ENCODE results near the gene NCAPG.
"Not testable (repeated sequence)": the region's sequence is repeated elsewhere in the genome, so short reads cannot be mapped to it uniquely, and the experiment has no call there.

Gene NCAPG

DNA sequence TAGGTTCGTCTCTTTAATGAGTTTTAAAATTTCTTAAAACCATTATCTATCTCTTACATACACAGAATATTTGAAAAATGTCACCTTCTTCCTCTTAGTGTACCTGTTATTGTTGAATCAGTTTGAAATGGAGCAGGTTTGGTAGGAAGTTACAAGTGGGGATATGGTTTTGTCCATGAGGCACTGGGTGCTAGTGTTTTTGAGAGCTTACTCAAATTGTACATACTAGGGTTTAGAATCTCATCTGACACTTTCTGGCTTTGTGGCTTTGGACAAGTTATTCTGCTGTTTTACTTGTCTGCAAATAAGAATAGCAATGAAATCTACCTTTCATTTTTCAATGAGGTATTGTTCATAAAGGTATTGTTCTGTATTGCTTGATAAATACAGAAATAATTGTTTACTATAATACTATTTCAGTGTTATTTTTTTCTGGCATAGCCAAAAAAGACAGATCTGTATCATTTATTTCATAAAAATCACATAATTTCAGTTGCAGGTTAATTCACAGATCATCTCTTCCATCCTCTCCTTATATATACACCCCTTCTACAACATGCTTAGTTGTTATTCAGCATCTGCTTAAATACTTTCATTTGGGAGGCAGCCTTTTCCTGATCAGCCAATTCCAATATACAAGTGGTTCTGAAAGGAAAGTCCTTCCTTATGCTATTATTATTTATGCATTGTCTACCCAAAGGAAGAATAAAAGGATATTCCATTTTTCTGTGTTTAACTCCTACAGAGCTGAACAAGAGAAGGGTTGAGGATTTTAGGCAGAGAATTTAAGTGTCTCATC lies 13.3 kb downstream of the NCAPG start:
- no peak overlapping the region for H2AFZ ChIP-seq (ENCODE audit: low read length, unreplicated experiment)
- H3K4me1 ChIP-seq (ENCODE audit: control insufficient read depth, insufficient read depth, low read length, unreplicated experiment), result no peaks in the 10 kb centered on the region
- peaks cover 37% of the 10 kb centered on the region for H3K36me3 ChIP-seq (ENCODE audit: insufficient read depth, low read length)
- H3K27ac ChIP-seq (ENCODE audit: low read depth, low read length), result no peak overlapping the region
- no peak overlapping the region for H3K4me3 ChIP-seq (ENCODE audit: low read depth, low read length)
- peaks cover 42% of the 10 kb centered on the region for H3K79me2 ChIP-seq (ENCODE audit: control insufficient read depth, insufficient read depth, low read length, unreplicated experiment)
- H3K27me3 ChIP-seq (ENCODE audit: insufficient read depth, low read length), result no peaks in the 10 kb centered on the region

DNA sequence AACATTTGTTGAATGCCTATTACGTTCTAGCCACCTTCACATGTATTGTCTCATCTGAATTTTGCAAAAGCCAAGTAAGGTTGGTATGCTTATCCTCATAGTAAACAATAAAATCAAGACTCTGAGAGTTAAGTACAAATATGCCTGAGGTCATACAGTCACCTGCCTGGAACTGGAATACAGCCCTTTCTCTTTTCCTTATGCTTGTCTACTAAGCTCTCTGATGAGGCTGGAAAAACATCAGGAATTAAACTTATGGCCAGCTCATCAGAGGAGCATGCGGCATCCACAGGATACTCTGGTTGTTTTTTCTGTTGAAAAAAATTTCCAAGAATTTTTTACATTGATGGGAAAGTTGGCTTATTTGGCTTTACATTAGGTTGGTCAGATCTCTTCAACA lies 35.5 kb downstream of the NCAPG start:
- Histone ChIP-seq H3K79me2 (ENCODE audit: control insufficient read depth, insufficient read depth, low read length, unreplicated experiment) (no peaks in the 10 kb centered on the region), H3K27me3 (ENCODE audit: insufficient read depth, low read length) (no peaks in the 10 kb centered on the region), H3K4me3 (ENCODE audit: low read depth, low read length) (no peak overlapping the region), H3K4me1 (ENCODE audit: control insufficient read depth, insufficient read depth, low read length, unreplicated experiment) (no peaks in the 10 kb centered on the region), H3K36me3 (ENCODE audit: insufficient read depth, low read length) (peaks cover 58% of the 10 kb centered on the region), H3K27ac (ENCODE audit: low read depth, low read length) (no peak overlapping the region), H2AFZ (ENCODE audit: low read length, unreplicated experiment) (no peak overlapping the region)

DNA sequence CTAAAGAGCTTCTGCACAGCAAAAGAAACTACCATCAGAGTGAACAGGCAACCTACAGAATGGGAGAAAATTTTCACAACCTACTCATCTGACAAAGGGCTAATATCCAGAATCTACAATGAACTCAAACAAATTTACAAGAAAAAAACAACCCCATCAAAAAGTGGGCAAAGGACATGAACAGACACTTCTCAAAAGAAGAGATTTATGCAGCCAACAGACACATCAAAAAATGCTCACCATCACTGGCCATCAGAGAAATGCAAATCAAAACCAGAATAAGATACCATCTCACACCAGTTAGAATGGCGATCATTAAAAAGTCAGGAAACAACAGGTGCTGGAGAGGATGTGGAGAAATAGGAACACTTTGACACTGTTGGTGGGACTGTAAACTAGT lies 39.5 kb downstream of the NCAPG start:
- H3K27me3 ChIP-seq (ENCODE audit: insufficient read depth, low read length); H3K27ac ChIP-seq (ENCODE audit: low read depth, low read length); H3K4me1 ChIP-seq (ENCODE audit: control insufficient read depth, insufficient read depth, low read length, unreplicated experiment); H2AFZ ChIP-seq (ENCODE audit: low read length, unreplicated experiment); H3K79me2 ChIP-seq (ENCODE audit: control insufficient read depth, insufficient read depth, low read length, unreplicated experiment); H3K4me3 ChIP-seq (ENCODE audit: low read depth, low read length): not testable (repeated sequence)
- peaks cover 24% of the 10 kb centered on the region for H3K36me3 ChIP-seq (ENCODE audit: insufficient read depth, low read length)

- no peak overlapping the region for H3K4me3 ChIP-seq (ENCODE audit: low read depth, low read length)
- H3K27me3 ChIP-seq (ENCODE audit: insufficient read depth, low read length), result no peaks in the 10 kb centered on the region
- peaks cover 11% of the 10 kb centered on the region for H3K36me3 ChIP-seq (ENCODE audit: insufficient read depth, low read length)
- no peak overlapping the region for H3K27ac ChIP-seq (ENCODE audit: low read depth, low read length)
- H3K4me1 ChIP-seq (ENCODE audit: control insufficient read depth, insufficient read depth, low read length, unreplicated experiment), result no peaks in the 10 kb centered on the region
- H2AFZ ChIP-seq (ENCODE audit: low read length, unreplicated experiment), result no peak overlapping the region
- H3K79me2 ChIP-seq (ENCODE audit: control insufficient read depth, insufficient read depth, low read length, unreplicated experiment), result no peaks in the 10 kb centered on the region
These were observed 41.2 kb downstream of the NCAPG start for GRCh38 chr4:17851959-17852358.

- H3K27ac ChIP-seq (ENCODE audit: low read depth, low read length), result no peak overlapping the region
- no peaks in the 10 kb centered on the region for H3K79me2 ChIP-seq (ENCODE audit: control insufficient read depth, insufficient read depth, low read length, unreplicated experiment)
- H3K36me3 ChIP-seq (ENCODE audit: insufficient read depth, low read length), result no peaks in the 10 kb centered on the region
- H3K4me1 ChIP-seq (ENCODE audit: control insufficient read depth, insufficient read depth, low read length, unreplicated experiment), result no peaks in the 10 kb centered on the region
- no peak overlapping the region for H2AFZ ChIP-seq (ENCODE audit: low read length, unreplicated experiment)
- H3K4me3 ChIP-seq (ENCODE audit: low read depth, low read length), result no peak overlapping the region
- H3K27me3 ChIP-seq (ENCODE audit: insufficient read depth, low read length), result no peaks in the 10 kb centered on the region
These were observed 43.3 kb downstream of the NCAPG start for GRCh38 chr4:17854036-17854435.

GRCh38 chr4:17859793-17860406 lies 49.1 kb downstream of the NCAPG start:
- no peaks in the 10 kb centered on the region for H3K4me1 ChIP-seq (ENCODE audit: control insufficient read depth, insufficient read depth, low read length, unreplicated experiment)
- no peak overlapping the region for H3K4me3 ChIP-seq (ENCODE audit: low read depth, low read length)
- H3K27ac ChIP-seq (ENCODE audit: low read depth, low read length), result no peak overlapping the region
- no peaks in the 10 kb centered on the region for H3K27me3 ChIP-seq (ENCODE audit: insufficient read depth, low read length)
- no peaks in the 10 kb centered on the region for H3K36me3 ChIP-seq (ENCODE audit: insufficient read depth, low read length)
- no peak overlapping the region for H2AFZ ChIP-seq (ENCODE audit: low read length, unreplicated experiment)
- H3K79me2 ChIP-seq (ENCODE audit: control insufficient read depth, insufficient read depth, low read length, unreplicated experiment), result no peaks in the 10 kb centered on the region

- H2AFZ ChIP-seq (ENCODE audit: low read length, unreplicated experiment); H3K27ac ChIP-seq (ENCODE audit: low read depth, low read length); H3K27me3 ChIP-seq (ENCODE audit: insufficient read depth, low read length); H3K4me3 ChIP-seq (ENCODE audit: low read depth, low read length); H3K4me1 ChIP-seq (ENCODE audit: control insufficient read depth, insufficient read depth, low read length, unreplicated experiment); H3K36me3 ChIP-seq (ENCODE audit: insufficient read depth, low read length); H3K79me2 ChIP-seq (ENCODE audit: control insufficient read depth, insufficient read depth, low read length, unreplicated experiment): not testable (repeated sequence)
These were observed 51.1 kb downstream of the NCAPG start for GRCh38 chr4:17861906-17862305.

DNA sequence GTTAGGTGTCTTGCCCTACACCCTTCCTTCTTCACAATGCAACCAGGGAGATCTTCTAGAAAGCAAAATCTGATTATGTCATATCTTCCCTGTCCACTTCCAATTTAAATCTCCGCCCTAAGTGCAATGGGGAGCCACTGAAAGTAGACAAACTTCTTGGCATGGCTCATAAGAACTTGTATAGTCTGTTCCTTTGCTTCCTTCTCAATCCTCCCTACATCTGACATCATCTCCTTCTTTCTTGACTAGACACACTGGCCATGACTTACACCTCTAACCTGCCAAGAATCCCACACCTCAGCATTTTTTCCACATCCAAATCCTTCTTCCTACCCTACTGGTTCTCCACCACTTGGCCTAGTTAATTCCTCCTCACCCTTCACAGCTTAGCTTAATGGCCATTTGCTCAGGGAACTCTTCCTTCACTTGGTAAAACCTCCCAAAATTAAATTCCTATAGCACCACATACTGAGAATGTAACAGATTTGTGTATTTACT lies 55.1 kb downstream of the NCAPG start:
- no peak overlapping the region for H3K27ac ChIP-seq (ENCODE audit: low read depth, low read length)
- H3K27me3 ChIP-seq (ENCODE audit: insufficient read depth, low read length), result no peaks in the 10 kb centered on the region
- H2AFZ ChIP-seq (ENCODE audit: low read length, unreplicated experiment), result no peak overlapping the region
- H3K36me3 ChIP-seq (ENCODE audit: insufficient read depth, low read length), result no peaks in the 10 kb centered on the region
- no peaks in the 10 kb centered on the region for H3K4me1 ChIP-seq (ENCODE audit: control insufficient read depth, insufficient read depth, low read length, unreplicated experiment)
- H3K4me3 ChIP-seq (ENCODE audit: low read depth, low read length), result no peak overlapping the region
- no peaks in the 10 kb centered on the region for H3K79me2 ChIP-seq (ENCODE audit: control insufficient read depth, insufficient read depth, low read length, unreplicated experiment)

DNA sequence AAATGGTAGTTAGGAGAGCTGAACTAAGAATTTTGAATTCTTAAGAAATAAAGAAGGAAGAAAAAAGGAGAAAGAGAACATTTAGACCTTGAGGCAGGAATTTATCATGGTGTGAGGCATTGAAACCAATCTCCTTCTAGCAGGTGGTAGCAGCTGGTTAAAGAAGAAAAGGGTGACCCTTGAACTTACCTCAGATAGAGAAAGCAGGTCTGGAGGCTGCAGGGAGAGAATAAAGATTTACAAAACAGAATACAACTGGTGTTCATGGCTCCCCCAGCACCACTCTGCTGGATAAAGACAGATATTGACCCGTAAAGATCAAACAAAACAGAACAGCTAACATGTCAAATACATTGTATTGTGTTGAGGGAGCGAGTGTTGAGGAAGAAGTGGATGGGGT lies 56.0 kb downstream of the NCAPG start:
- Histone ChIP-seq H2AFZ (ENCODE audit: low read length, unreplicated experiment) (no peak overlapping the region), H3K4me1 (ENCODE audit: control insufficient read depth, insufficient read depth, low read length, unreplicated experiment) (no peaks in the 10 kb centered on the region), H3K4me3 (ENCODE audit: low read depth, low read length) (no peak overlapping the region), H3K79me2 (ENCODE audit: control insufficient read depth, insufficient read depth, low read length, unreplicated experiment) (no peaks in the 10 kb centered on the region), H3K27me3 (ENCODE audit: insufficient read depth, low read length) (no peaks in the 10 kb centered on the region), H3K27ac (ENCODE audit: low read depth, low read length) (no peak overlapping the region), H3K36me3 (ENCODE audit: insufficient read depth, low read length) (no peaks in the 10 kb centered on the region)

GRCh38 chr4:17867276-17867675 lies 56.5 kb downstream of the NCAPG start:
- H3K4me3 ChIP-seq (ENCODE audit: low read depth, low read length), result no peak overlapping the region
- H2AFZ ChIP-seq (ENCODE audit: low read length, unreplicated experiment), result no peak overlapping the region
- no peaks in the 10 kb centered on the region for H3K27me3 ChIP-seq (ENCODE audit: insufficient read depth, low read length)
- H3K79me2 ChIP-seq (ENCODE audit: control insufficient read depth, insufficient read depth, low read length, unreplicated experiment), result no peaks in the 10 kb centered on the region
- H3K4me1 ChIP-seq (ENCODE audit: control insufficient read depth, insufficient read depth, low read length, unreplicated experiment), result no peaks in the 10 kb centered on the region
- no peaks in the 10 kb centered on the region for H3K36me3 ChIP-seq (ENCODE audit: insufficient read depth, low read length)
- H3K27ac ChIP-seq (ENCODE audit: low read depth, low read length), result no peak overlapping the region

GRCh38 chr4:17869327-17869726 lies 58.5 kb downstream of the NCAPG start:
- Histone ChIP-seq H3K4me1 (ENCODE audit: control insufficient read depth, insufficient read depth, low read length, unreplicated experiment) (no peaks in the 10 kb centered on the region), H3K27ac (ENCODE audit: low read depth, low read length) (no peak overlapping the region), H3K27me3 (ENCODE audit: insufficient read depth, low read length) (no peaks in the 10 kb centered on the region), H3K79me2 (ENCODE audit: control insufficient read depth, insufficient read depth, low read length, unreplicated experiment) (no peaks in the 10 kb centered on the region), H2AFZ (ENCODE audit: low read length, unreplicated experiment) (no peak overlapping the region), H3K4me3 (ENCODE audit: low read depth, low read length) (no peak overlapping the region), H3K36me3 (ENCODE audit: insufficient read depth, low read length) (no peaks in the 10 kb centered on the region)

Measured in ACC112 (cell line).